ENCODE measurements around the gene HEXB. TPM values are rescaled to one million over a fixed set of nuclear protein-coding genes. Genes with fewer than 3 reads are reported as not detected.

HEXB gene
- total and polyA plus RNA-seq, 2 of the 13 experiments (the other 11 are each of a cell fraction or from before 2014, with no cell fraction given): 100 to 104 TPM

DNA sequence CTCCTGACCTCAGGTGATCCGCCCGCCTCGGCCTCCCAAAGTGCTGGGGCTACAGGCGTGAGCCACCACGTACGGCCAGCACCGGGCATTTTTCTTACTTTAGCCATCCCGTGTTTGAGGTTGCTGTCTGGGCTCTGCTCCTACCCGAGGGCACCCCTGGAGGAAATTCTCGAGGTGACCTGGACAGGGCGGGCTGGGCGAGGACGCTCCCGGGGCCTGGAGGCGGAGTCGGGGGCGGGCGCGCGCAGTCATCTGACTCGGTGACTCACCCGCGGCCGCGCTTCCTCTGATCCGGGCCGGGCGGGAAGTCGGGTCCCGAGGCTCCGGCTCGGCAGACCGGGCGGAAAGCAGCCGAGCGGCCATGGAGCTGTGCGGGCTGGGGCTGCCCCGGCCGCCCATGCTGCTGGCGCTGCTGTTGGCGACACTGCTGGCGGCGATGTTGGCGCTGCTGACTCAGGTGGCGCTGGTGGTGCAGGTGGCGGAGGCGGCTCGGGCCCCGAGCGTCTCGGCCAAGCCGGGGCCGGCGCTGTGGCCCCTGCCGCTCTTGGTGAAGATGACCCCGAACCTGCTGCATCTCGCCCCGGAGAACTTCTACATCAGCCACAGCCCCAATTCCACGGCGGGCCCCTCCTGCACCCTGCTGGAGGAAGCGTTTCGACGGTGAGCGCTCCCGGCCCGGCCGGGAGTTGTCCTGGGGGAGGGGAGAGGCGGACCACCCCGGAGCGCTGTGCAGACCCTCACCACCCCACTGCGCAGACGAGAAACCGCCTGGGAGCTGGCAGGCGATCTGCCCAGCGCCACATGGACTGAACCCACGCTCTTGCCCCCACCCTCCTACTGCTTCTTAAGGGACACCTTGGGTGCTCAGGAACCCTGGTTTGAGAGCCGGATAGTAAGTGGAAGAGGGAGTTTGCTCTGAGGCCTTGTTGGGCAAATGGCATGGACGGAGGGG lies at the start of gene HEXB (continued):
- TF ChIP-seq, protein P1, sequence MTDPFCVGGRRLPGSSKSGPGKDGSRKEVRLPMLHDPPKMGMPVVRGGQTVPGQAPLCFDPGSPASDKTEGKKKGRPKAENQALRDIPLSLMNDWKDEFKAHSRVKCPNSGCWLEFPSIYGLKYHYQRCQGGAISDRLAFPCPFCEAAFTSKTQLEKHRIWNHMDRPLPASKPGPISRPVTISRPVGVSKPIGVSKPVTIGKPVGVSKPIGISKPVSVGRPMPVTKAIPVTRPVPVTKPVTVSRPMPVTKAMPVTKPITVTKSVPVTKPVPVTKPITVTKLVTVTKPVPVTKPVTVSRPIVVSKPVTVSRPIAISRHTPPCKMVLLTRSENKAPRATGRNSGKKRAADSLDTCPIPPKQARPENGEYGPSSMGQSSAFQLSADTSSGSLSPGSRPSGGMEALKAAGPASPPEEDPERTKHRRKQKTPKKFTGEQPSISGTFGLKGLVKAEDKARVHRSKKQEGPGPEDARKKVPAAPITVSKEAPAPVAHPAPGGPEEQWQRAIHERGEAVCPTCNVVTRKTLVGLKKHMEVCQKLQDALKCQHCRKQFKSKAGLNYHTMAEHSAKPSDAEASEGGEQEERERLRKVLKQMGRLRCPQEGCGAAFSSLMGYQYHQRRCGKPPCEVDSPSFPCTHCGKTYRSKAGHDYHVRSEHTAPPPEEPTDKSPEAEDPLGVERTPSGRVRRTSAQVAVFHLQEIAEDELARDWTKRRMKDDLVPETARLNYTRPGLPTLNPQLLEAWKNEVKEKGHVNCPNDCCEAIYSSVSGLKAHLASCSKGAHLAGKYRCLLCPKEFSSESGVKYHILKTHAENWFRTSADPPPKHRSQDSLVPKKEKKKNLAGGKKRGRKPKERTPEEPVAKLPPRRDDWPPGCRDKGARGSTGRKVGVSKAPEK (CRISPR knock-in tag; IDR thresholded peaks at IDR 0.05; ENCODE audit: borderline replicate concordance): no peak
- TF ChIP-seq CHD2 (IDR thresholded peaks at IDR 0.05; ENCODE audit: low read depth, low read length) (no peak), NR2C2 (CRISPR knock-in tag; IDR thresholded peaks at IDR 0.05; ENCODE audit: borderline replicate concordance) (no peak; the same call in 1 of the 2 replicates), ZSCAN31 (CRISPR knock-in tag; IDR thresholded peaks at IDR 0.05; ENCODE audit: low read depth) (peak; percentile 66), ZFAT (CRISPR knock-in tag; conservative IDR thresholded peaks at IDR 0.05) (no peak), NFATC3 (CRISPR knock-in tag; IDR thresholded peaks at IDR 0.05) (no peak), ZNF446 (CRISPR knock-in tag; IDR thresholded peaks at IDR 0.05) (no peak), UBTF (CRISPR knock-in tag; IDR thresholded peaks at IDR 0.05) (peak; percentile 97), ZBTB44 (CRISPR knock-in tag; IDR thresholded peaks at IDR 0.05) (0 out of 2 replicates have a peak, but pooled peaks have one; percentile 25), HNF1A (IDR thresholded peaks at IDR 0.05; ENCODE audit: low read depth) (no peak), HNF1A (CRISPR knock-in tag; IDR thresholded peaks at IDR 0.05; ENCODE audit: borderline replicate concordance) (no peak), MATR3 (CRISPR knock-in tag; IDR thresholded peaks at IDR 0.05) (no peak), ATF7-NPFF (CRISPR knock-in tag; IDR thresholded peaks at IDR 0.05; ENCODE audit: low read depth) (peak; percentile 35), RBFOX2 (IDR thresholded peaks at IDR 0.05; ENCODE audit: low read depth, low read length) (peak; percentile 85), ZFP1 (CRISPR knock-in tag; IDR thresholded peaks at IDR 0.05) (no peak), CHCHD3 (CRISPR knock-in tag; IDR thresholded peaks at IDR 0.05) (no peak), ZNF224 (CRISPR knock-in tag; IDR thresholded peaks at IDR 0.05) (no peak), NR3C1 (CRISPR knock-in tag; IDR thresholded peaks at IDR 0.05) (no peak)

Measured in HepG2 (cell line).